ENCODE results near the gene PHKB. TPM values are rescaled to one million over a fixed set of nuclear protein-coding genes. Genes with fewer than 3 reads are reported as not detected.

Gene PHKB
- total and polyA plus RNA-seq, 2 of the 8 experiments (the other 6 are each of a cell fraction or from before 2014, with no cell fraction given): 18.6 to 38.3 TPM

- no peak overlapping the region for H3K27ac ChIP-seq (ENCODE audit: low read depth, low read length)
- H2BK12ac ChIP-seq (ENCODE audit: low read depth, low read length): no peak overlapping the region
- H2AFZ ChIP-seq (ENCODE audit: low read length): no peak overlapping the region
- H3K79me1 ChIP-seq (ENCODE audit: low read depth, low read length): no peaks in the 10 kb centered on the region
- H4K5ac ChIP-seq (ENCODE audit: insufficient read length, low read depth, low read length): no peak overlapping the region
- ChIA-PET CTCF (ENCODE audit: partially characterized antibody) (no interaction called here), POLR2A (ENCODE audit: partially characterized antibody) (no interaction called here)
- no peak overlapping the region for H3K4ac ChIP-seq (replicated peaks; ENCODE audit: insufficient read length, low read depth, low read length)
- H3K79me2 ChIP-seq (ENCODE audit: control insufficient read depth in 1 of 2, insufficient read depth in 2 of 2, low read length in 2 of 2): no peaks in the 10 kb centered on the region; a peak in 1 of 4 replicates
- no peaks in the 10 kb centered on the region for H3K4me1 ChIP-seq (replicated peaks in 1 of 4; ENCODE audit: control insufficient read depth in 3 of 4, insufficient read depth in 4 of 4, low read length in 3 of 4)
- no peak overlapping the region for H3K18ac ChIP-seq (ENCODE audit: extremely low read depth, low read length)
- H3K4me2 ChIP-seq (ENCODE audit: insufficient read depth in 1 of 2, low read depth in 2 of 2, low read length in 2 of 2): no peak overlapping the region
- H4K91ac ChIP-seq (replicated peaks; ENCODE audit: insufficient read length, low read length): no peak overlapping the region
- H3K14ac ChIP-seq (ENCODE audit: insufficient read length): no peak overlapping the region
- peaks cover 0 to 2% of the 10 kb centered on the region in 2 experiments for H4K20me1 ChIP-seq (replicated peaks in 1 of 2; ENCODE audit: control insufficient read depth in 1 of 2, insufficient read depth in 2 of 2, low read length in 2 of 2)
- no peaks in the 10 kb centered on the region for H3K9me3 ChIP-seq (ENCODE audit: insufficient read depth in 2 of 2, low read depth in 1 of 2, low read length in 1 of 2)
- H2BK5ac ChIP-seq (ENCODE audit: low read depth, low read length): no peak overlapping the region
- H2BK120ac ChIP-seq (replicated peaks; ENCODE audit: low read depth, low read length): no peak overlapping the region
- no peaks in the 10 kb centered on the region for H3K36me3 ChIP-seq (ENCODE audit: control insufficient read depth in 2 of 4, insufficient read depth in 4 of 4, low read length in 3 of 4)
- no peak overlapping the region for H2BK15ac ChIP-seq (ENCODE audit: low read length)
- H3K4me3 ChIP-seq (ENCODE audit: extremely low read depth in 1 of 4, insufficient read depth in 2 of 4, low read depth in 3 of 4, low read length in 4 of 4): no peak overlapping the region
- H4K8ac ChIP-seq (ENCODE audit: extremely low read depth, insufficient read depth, low read length): no peak overlapping the region
- H3K9ac ChIP-seq (replicated peaks in 1 of 4; ENCODE audit: extremely low read depth in 1 of 4, low read depth in 3 of 4, low read length in 3 of 4): no peak overlapping the region
- H3K23me2 ChIP-seq (ENCODE audit: low read depth, low read length): no peaks in the 10 kb centered on the region
- no peak overlapping the region for H2AK5ac ChIP-seq (ENCODE audit: low read depth, low read length)
- H3K23ac ChIP-seq (ENCODE audit: insufficient read length): no peak overlapping the region
- no peak for FAIRE-seq
- no peak overlapping the region for H2BK20ac ChIP-seq (ENCODE audit: low read length)
- TF ChIP-seq RNF2 (IDR thresholded peaks at IDR 0.05; ENCODE audit: borderline replicate concordance, low read depth, low read length, missing control alignments, poor library complexity, severe bottlenecking) (no peak), POLR2A (IDR thresholded peaks at IDR 0.05; ENCODE audit: control extremely low read depth in 1 of 2, low read depth in 2 of 2, low read length in 2 of 2) (no peak), SIX5 (IDR thresholded peaks at IDR 0.05; ENCODE audit: low read depth, low read length) (no peak), CTBP2 (IDR thresholded peaks at IDR 0.05; ENCODE audit: borderline replicate concordance, insufficient read depth, insufficient read length, low read length) (no peak), MAFK (IDR thresholded peaks at IDR 0.05; ENCODE audit: low read depth, low read length) (no peak), JUN (IDR thresholded peaks at IDR 0.05; ENCODE audit: low read depth, low read length) (no peak), RXRA (IDR thresholded peaks at IDR 0.05; ENCODE audit: insufficient read depth, low read depth, low read length) (no peak)
- no peaks in the 10 kb centered on the region for H3K27me3 ChIP-seq (replicated peaks in 1 of 4; ENCODE audit: control insufficient read depth in 3 of 4, extremely low read depth in 1 of 4, insufficient read depth in 3 of 4, low read length in 3 of 4)
- no peak overlapping the region for H3K56ac ChIP-seq (replicated peaks; ENCODE audit: insufficient read length, low read depth, low read length)
- DNase-seq (ENCODE audit: low read depth in 1 of 2, low spot score in 2 of 2): no peak
Observed at GRCh38 chr16:47476654-47477345, 15.7 kb downstream of the PHKB start.

All from H1 (cell line).